Hepatocyte (in vitro differentiated cells): ENCODE data around the gene LAMC2. TPM values are rescaled to one million over a fixed set of nuclear protein-coding genes. Genes with fewer than 3 reads are reported as not detected.
A peak's percentile ranks its signal among the peaks of the same experiment; 100 is the strongest.

ENCODE experiments used
- DNase-seq: peaks from one replicate; pipeline ENCODE4 v3.0.0-alpha.2; 2016; ENCODE audit warnings: low spot score
- H2AFZ ChIP-seq: fragments of 200-600 bp; sonication (generic); 2 replicates; pipeline ENCODE4 v1.6.0; 2016; ENCODE audit warnings: antibody characterized with exemption, mild to moderate bottlenecking
- H3K27ac ChIP-seq: fragments of 200-600 bp; sonication (generic); 2 replicates; pipeline ENCODE4 v1.5.1; 2016; ENCODE audit warnings: mild to moderate bottlenecking
- H3K27me3 ChIP-seq: fragments of 200-600 bp; sonication (generic); 2 replicates; pipeline ENCODE4 v1.6.1; 2016
- H3K36me3 ChIP-seq: fragments of 200-600 bp; sonication (generic); replicated peaks from 2 replicates; pipeline ENCODE4 v1.5.1; 2016; ENCODE audit warnings: low read depth; ENCODE audit not compliant: insufficient read depth
- H3K4me1 ChIP-seq: fragments of 200-600 bp; sonication (generic); 2 replicates; pipeline ENCODE4 v1.5.1; 2016; ENCODE audit warnings: mild to moderate bottlenecking, moderate library complexity; ENCODE audit not compliant: insufficient read depth
- H3K4me2 ChIP-seq: fragments of 200-600 bp; sonication (generic); 2 replicates; pipeline ENCODE4 v1.6.0; 2016
- H3K4me3 ChIP-seq: fragments of 200-600 bp; sonication (generic); 2 replicates; pipeline ENCODE4 v1.5.1; 2016; ENCODE audit warnings: mild to moderate bottlenecking
- H3K79me2 ChIP-seq: fragments of 200-600 bp; sonication (generic); 2 replicates; pipeline ENCODE4 v1.6.0; 2017; ENCODE audit warnings: mild to moderate bottlenecking
- H3K9me2 ChIP-seq: fragments of 200-600 bp; sonication (generic); replicated peaks from 2 replicates; pipeline ENCODE4 v1.6.0; 2017; ENCODE audit warnings: mild to moderate bottlenecking; ENCODE audit not compliant: insufficient read depth
- H3K9me3 ChIP-seq: fragments of 200-600 bp; sonication (generic); 2 replicates; pipeline ENCODE4 v1.5.1; 2016; ENCODE audit warnings: low read depth, mild to moderate bottlenecking
- H4K20me1 ChIP-seq: fragments of 200-600 bp; sonication (generic); 2 replicates; pipeline ENCODE4 v1.6.0; 2016; ENCODE audit warnings: mild to moderate bottlenecking; ENCODE audit not compliant: insufficient read depth, poor library complexity, severe bottlenecking
- EZH2 ChIP-seq: fragments of 200-600 bp; sonication (generic); IDR thresholded peaks from 2 replicates; pipeline ENCODE4 v1.6.1; 2016; ENCODE audit warnings: antibody characterized with exemption, mild to moderate bottlenecking, borderline replicate concordance
- EZH2phosphoT487 ChIP-seq: fragments of 200-600 bp; sonication (generic); IDR thresholded peaks from one replicate; pipeline ENCODE4 v1.6.1; 2018; ENCODE audit warnings: antibody characterized with exemption, mild to moderate bottlenecking, low read depth, moderate library complexity; ENCODE audit not compliant: unreplicated experiment, severe bottlenecking
- WGBS: methylation state at CpG from one replicate; pipeline ENCODE4 v1.1.6; 2016; ENCODE audit warnings: low lambda C conversion rate; ENCODE audit errors: missing lambda C conversion rate; 5-methylcytosine and 5-hydroxymethylcytosine counted together
- polyA plus RNA-seq: library from polyadenylated mRNA; unstranded; fragments of >200 nt; fragmentation: Nextera tagmentation; extraction: Ambion mirVana; gene quantifications from 2 replicates; pipeline ENCODE4 v1.2.1, GENCODE V29; 2016
- total RNA-seq: library from RNA; depleted of rRNA; stranded (reverse); fragments of >200 nt; gene quantifications from 2 replicates; pipeline ENCODE4 v1.2.3, GENCODE V29; 2014
- TF ChIP-seq, protein P1 (sequence below): fragments of 200-600 bp; sonication (generic); IDR thresholded peaks from 2 replicates; pipeline ENCODE4 v1.5.1; 2016; ENCODE audit warnings: antibody characterized with exemption, mild to moderate bottlenecking; ENCODE audit not compliant: poor library complexity

Gene LAMC2
- total and polyA plus RNA-seq, 2 experiments from 2014 or later: 45.3 to 76.3 TPM

DNA sequence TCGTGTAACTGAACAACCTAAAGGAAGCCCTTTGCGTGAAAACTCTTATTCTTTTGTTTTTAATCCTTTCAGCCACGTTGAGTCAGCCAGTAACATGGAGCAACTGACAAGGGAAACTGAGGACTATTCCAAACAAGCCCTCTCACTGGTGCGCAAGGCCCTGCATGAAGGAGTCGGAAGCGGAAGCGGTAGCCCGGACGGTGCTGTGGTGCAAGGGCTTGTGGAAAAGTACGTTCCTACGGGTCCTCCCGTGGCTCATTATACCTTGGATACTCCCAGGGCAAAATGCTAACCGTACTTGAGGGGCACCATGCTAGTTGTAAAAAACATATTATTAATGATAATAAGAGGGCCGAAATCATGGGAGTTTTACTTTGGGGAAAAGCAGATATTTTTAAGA lies 49.4 kb downstream of the LAMC2 start:
- Histone ChIP-seq H2AFZ (peak overlapping the region; percentile 38), H3K4me1 (peaks cover 22% of the 10 kb centered on the region), H3K79me2 (no peaks in the 10 kb centered on the region), H3K27ac (peak overlapping the region; percentile 80), H3K27me3 (no peaks in the 10 kb centered on the region), H3K4me3 (no peak overlapping the region), H3K9me3 (no peaks in the 10 kb centered on the region), H3K36me3 (no peaks in the 10 kb centered on the region), H4K20me1 (no peaks in the 10 kb centered on the region), H3K4me2 (peak overlapping the region; percentile 70), H3K9me2 (no peaks in the 10 kb centered on the region)
- TF ChIP-seq EZH2 (no peak), EZH2phosphoT487 (no peak)
- TF ChIP-seq, protein P1, sequence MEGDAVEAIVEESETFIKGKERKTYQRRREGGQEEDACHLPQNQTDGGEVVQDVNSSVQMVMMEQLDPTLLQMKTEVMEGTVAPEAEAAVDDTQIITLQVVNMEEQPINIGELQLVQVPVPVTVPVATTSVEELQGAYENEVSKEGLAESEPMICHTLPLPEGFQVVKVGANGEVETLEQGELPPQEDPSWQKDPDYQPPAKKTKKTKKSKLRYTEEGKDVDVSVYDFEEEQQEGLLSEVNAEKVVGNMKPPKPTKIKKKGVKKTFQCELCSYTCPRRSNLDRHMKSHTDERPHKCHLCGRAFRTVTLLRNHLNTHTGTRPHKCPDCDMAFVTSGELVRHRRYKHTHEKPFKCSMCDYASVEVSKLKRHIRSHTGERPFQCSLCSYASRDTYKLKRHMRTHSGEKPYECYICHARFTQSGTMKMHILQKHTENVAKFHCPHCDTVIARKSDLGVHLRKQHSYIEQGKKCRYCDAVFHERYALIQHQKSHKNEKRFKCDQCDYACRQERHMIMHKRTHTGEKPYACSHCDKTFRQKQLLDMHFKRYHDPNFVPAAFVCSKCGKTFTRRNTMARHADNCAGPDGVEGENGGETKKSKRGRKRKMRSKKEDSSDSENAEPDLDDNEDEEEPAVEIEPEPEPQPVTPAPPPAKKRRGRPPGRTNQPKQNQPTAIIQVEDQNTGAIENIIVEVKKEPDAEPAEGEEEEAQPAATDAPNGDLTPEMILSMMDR: no peak
- 78% methylated on average over 14 of the region's 14 CpGs for WGBS
- no peak for DNase-seq

GRCh38 chr1:183236158-183236725 lies 50.2 kb downstream of the LAMC2 start:
- no peaks in the 10 kb centered on the region for H3K79me2 ChIP-seq
- no peaks in the 10 kb centered on the region for H3K36me3 ChIP-seq
- H3K27ac ChIP-seq: peak overlapping the region; percentile 80
- peak; percentile 78 for DNase-seq
- H3K9me3 ChIP-seq: no peaks in the 10 kb centered on the region
- H3K4me2 ChIP-seq: no peak overlapping the region
- H3K27me3 ChIP-seq: no peaks in the 10 kb centered on the region
- no peak overlapping the region for H3K4me3 ChIP-seq
- TF ChIP-seq, protein P1: no peak
- no peak for TF ChIP-seq EZH2phosphoT487
- no peak for TF ChIP-seq EZH2
- WGBS: 78% methylated on average over 6 of the region's 6 CpGs
- no peaks in the 10 kb centered on the region for H4K20me1 ChIP-seq
- peaks cover 22% of the 10 kb centered on the region for H3K4me1 ChIP-seq
- no peak overlapping the region for H2AFZ ChIP-seq
- H3K9me2 ChIP-seq: no peaks in the 10 kb centered on the region

DNA sequence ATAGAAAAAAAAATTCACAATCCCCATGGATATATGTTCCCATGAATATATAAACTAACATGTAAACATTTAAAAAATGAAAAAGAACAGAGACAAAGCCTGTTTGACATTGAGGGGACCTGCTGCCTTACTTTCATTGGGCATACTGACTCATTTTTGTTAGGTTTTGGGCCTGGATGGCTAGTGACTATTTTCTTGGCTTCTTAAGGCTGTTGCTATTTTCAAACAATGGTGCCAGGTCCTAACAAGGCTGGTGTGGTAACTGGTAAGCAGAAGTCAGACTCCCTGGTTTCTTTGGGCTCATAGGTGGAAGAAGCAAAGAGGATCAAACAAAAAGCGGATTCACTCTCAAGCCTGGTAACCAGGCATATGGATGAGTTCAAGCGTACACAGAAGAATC lies 51.0 kb downstream of the LAMC2 start:
- no peak overlapping the region for H3K4me2 ChIP-seq
- no peaks in the 10 kb centered on the region for H3K9me3 ChIP-seq
- H3K4me3 ChIP-seq: no peak overlapping the region
- H3K27me3 ChIP-seq: no peaks in the 10 kb centered on the region
- H3K79me2 ChIP-seq: no peaks in the 10 kb centered on the region
- H2AFZ ChIP-seq: no peak overlapping the region
- WGBS: 98% methylated on average over 2 of the region's 2 CpGs
- no peaks in the 10 kb centered on the region for H3K36me3 ChIP-seq
- TF ChIP-seq EZH2 (no peak), EZH2phosphoT487 (no peak)
- TF ChIP-seq, protein P1: no peak
- no peaks in the 10 kb centered on the region for H4K20me1 ChIP-seq
- H3K4me1 ChIP-seq: peaks cover 22% of the 10 kb centered on the region
- no peak for DNase-seq
- peak overlapping the region; percentile 80 for H3K27ac ChIP-seq
- H3K9me2 ChIP-seq: no peaks in the 10 kb centered on the region
